ENCODE data around the gene DNAI2. TPM values are rescaled to one million over a fixed set of nuclear protein-coding genes. Genes with fewer than 3 reads are reported as not detected.

The DNAI2 gene
- polyA plus RNA-seq, 1 donor from 2014 or later = not detected

GRCh38 chr17:74316220-74316619, 42.2 kb downstream of the DNAI2 start:
- no peaks in the 10 kb centered on the region for H3K27me3 ChIP-seq (ENCODE audit: insufficient read depth, low read depth, low read length)
- H3K27ac ChIP-seq (ENCODE audit: low read length) = no peak overlapping the region

GRCh38 chr17:74317071-74317470, 43.0 kb downstream of the DNAI2 start:
- no peak overlapping the region for H3K4me2 ChIP-seq (ENCODE audit: low read length)
- H2AFZ ChIP-seq (ENCODE audit: low read depth, low read length) = no peak overlapping the region
- H3K36me3 ChIP-seq (ENCODE audit: insufficient read depth, low read length) = no peaks in the 10 kb centered on the region
- no peaks in the 10 kb centered on the region for H4K20me1 ChIP-seq (ENCODE audit: insufficient read depth)
- no peaks in the 10 kb centered on the region for H3K9me2 ChIP-seq (ENCODE audit: insufficient read depth, low read length)
- no peaks in the 10 kb centered on the region for H3K9me3 ChIP-seq (ENCODE audit: low read length)
- H3K4me3 ChIP-seq (ENCODE audit: low read length) = no peak overlapping the region
- no peak overlapping the region for H3K27ac ChIP-seq (ENCODE audit: low read length)
- no peaks in the 10 kb centered on the region for H3K79me2 ChIP-seq (replicated peaks; ENCODE audit: insufficient read depth, low read length)
- TF ChIP-seq EZH2 (IDR thresholded peaks at IDR 0.05; ENCODE audit: borderline replicate concordance, insufficient read depth, low read length, poor library complexity, severe bottlenecking) = no peak
- TF ChIP-seq, protein P1, sequence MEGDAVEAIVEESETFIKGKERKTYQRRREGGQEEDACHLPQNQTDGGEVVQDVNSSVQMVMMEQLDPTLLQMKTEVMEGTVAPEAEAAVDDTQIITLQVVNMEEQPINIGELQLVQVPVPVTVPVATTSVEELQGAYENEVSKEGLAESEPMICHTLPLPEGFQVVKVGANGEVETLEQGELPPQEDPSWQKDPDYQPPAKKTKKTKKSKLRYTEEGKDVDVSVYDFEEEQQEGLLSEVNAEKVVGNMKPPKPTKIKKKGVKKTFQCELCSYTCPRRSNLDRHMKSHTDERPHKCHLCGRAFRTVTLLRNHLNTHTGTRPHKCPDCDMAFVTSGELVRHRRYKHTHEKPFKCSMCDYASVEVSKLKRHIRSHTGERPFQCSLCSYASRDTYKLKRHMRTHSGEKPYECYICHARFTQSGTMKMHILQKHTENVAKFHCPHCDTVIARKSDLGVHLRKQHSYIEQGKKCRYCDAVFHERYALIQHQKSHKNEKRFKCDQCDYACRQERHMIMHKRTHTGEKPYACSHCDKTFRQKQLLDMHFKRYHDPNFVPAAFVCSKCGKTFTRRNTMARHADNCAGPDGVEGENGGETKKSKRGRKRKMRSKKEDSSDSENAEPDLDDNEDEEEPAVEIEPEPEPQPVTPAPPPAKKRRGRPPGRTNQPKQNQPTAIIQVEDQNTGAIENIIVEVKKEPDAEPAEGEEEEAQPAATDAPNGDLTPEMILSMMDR (IDR thresholded peaks at IDR 0.05; ENCODE audit: poor library complexity, severe bottlenecking) = no peak
- TF ChIP-seq TAF1 (IDR thresholded peaks at IDR 0.05; ENCODE audit: low read depth) = no peak
- TF ChIP-seq POLR2AphosphoS5 (IDR thresholded peaks at IDR 0.05) = no peak
- no peak for TF ChIP-seq EP300 (conservative IDR thresholded peaks at IDR 0.05; ENCODE audit: poor library complexity, severe bottlenecking)
- no peaks in the 10 kb centered on the region for H3K27me3 ChIP-seq (ENCODE audit: insufficient read depth, low read depth, low read length)
- no peak overlapping the region for H3K9ac ChIP-seq (ENCODE audit: low read length)
- no peaks in the 10 kb centered on the region for H3F3A ChIP-seq (ENCODE audit: insufficient read depth, low read length, poor library complexity, severe bottlenecking)

More at GRCh38 chr17:74316220-74316619, 42.2 kb downstream of the DNAI2 start:
- Histone ChIP-seq H3K9me2 (ENCODE audit: insufficient read depth, low read length) (no peaks in the 10 kb centered on the region), H2AFZ (ENCODE audit: low read depth, low read length) (no peak overlapping the region), H3K9ac (ENCODE audit: low read length) (no peak overlapping the region), H3F3A (ENCODE audit: insufficient read depth, low read length, poor library complexity, severe bottlenecking) (no peaks in the 10 kb centered on the region), H3K79me2 (replicated peaks; ENCODE audit: insufficient read depth, low read length) (no peaks in the 10 kb centered on the region), H4K20me1 (ENCODE audit: insufficient read depth) (no peaks in the 10 kb centered on the region), H3K4me3 (ENCODE audit: low read length) (no peak overlapping the region), H3K36me3 (ENCODE audit: insufficient read depth, low read length) (no peaks in the 10 kb centered on the region), H3K4me2 (ENCODE audit: low read length) (no peak overlapping the region), H3K9me3 (ENCODE audit: low read length) (no peaks in the 10 kb centered on the region)
- TF ChIP-seq, protein P1 (IDR thresholded peaks at IDR 0.05; ENCODE audit: poor library complexity, severe bottlenecking) = no peak
- no peak for TF ChIP-seq REST (IDR thresholded peaks at IDR 0.05; ENCODE audit: borderline replicate concordance)
- no peak for TF ChIP-seq SMC3 (conservative IDR thresholded peaks at IDR 0.05; ENCODE audit: poor library complexity)
- no peak for TF ChIP-seq RAD21 (conservative IDR thresholded peaks at IDR 0.05)
- no peak for TF ChIP-seq TAF1 (IDR thresholded peaks at IDR 0.05; ENCODE audit: low read depth)
- TF ChIP-seq EP300 (conservative IDR thresholded peaks at IDR 0.05; ENCODE audit: poor library complexity, severe bottlenecking) = no peak
- no peak for TF ChIP-seq POLR2AphosphoS5 (IDR thresholded peaks at IDR 0.05)
- no peak for TF ChIP-seq EZH2 (IDR thresholded peaks at IDR 0.05; ENCODE audit: borderline replicate concordance, insufficient read depth, low read length, poor library complexity, severe bottlenecking)
- no peak for TF ChIP-seq MXI1 (conservative IDR thresholded peaks at IDR 0.05; ENCODE audit: poor library complexity, severe bottlenecking)

Data from neural cell (in vitro differentiated cells).